NAMALWA (cell line): Measurements from ENCODE around the gene MPZ.
"Not testable (repeated sequence)": the region's sequence is repeated elsewhere in the genome, so short reads cannot be mapped to it uniquely, and the experiment has no call there.

Source experiments
- DNase-seq: peaks from one replicate; pipeline ENCODE4 v3.0.0-alpha.2; 2015; ENCODE audit warnings: low spot score

The MPZ gene

DNA sequence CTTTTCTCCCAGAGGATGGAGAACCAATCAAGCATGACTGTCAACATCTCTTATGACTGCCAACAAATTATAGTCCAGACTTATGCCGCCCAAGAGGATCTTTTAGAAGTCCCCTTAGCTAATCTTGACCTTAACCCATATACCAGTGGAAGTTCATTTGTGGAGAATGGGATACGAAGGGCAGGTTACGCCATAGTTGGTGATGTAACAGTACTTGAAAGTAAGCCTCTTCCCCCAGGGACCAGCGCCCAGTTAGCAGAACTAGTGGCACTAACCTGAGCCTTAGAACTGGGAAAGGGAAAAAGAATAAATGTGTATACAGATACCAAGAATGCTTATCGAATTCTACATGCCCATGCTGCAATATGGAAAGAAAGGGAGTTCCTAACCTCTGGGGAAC, 54.5 kb downstream of the MPZ start:
- not testable (repeated sequence) for DNase-seq
